ENCODE measurements around the gene SLC39A1. TPM values are rescaled to one million over a fixed set of nuclear protein-coding genes. Genes with fewer than 3 reads are reported as not detected.

The SLC39A1 gene
- polyA plus RNA-seq, 2 of the 4 experiments (the other 2 are of a cell fraction): 80.6 to 108 TPM

DNA sequence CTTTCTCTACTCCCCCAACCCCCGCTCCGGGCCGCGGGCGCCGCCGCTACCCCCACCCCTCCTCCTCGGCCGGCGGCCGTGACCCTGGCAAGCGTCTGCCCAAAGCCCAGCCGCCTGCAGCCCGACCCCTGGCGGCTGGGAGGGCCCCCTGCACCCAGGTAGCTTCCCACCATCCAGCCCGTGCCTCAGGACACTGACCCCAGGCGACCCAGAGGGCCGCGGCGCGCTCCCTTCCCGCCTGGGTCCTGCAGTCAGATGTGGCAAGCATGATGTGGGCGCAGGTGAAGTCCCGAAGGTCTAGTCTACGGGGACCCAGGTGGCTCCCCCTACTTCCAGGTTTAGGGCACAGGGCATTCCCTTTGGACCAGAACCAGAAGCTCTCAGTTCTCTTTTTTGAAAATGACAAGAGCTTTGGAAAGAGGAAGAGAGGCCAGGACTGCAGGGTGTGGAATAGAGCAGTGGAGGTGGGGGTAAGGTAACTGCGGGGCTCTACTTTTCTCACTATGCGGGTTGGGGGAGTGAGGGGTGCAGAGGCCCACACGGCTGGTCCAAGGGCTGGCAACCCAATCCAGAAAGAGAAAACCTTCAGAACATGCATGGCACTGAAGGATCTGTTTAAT is 16.6 kb downstream of the SLC39A1 start, which contains the start of gene DENND4B (continued):
- TF ChIP-seq, protein P1, sequence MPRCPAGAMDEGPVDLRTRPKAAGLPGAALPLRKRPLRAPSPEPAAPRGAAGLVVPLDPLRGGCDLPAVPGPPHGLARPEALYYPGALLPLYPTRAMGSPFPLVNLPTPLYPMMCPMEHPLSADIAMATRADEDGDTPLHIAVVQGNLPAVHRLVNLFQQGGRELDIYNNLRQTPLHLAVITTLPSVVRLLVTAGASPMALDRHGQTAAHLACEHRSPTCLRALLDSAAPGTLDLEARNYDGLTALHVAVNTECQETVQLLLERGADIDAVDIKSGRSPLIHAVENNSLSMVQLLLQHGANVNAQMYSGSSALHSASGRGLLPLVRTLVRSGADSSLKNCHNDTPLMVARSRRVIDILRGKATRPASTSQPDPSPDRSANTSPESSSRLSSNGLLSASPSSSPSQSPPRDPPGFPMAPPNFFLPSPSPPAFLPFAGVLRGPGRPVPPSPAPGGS (IDR thresholded peaks at IDR 0.05): peak; percentile 74; the same call in 1 of the 3 replicates
- TF ChIP-seq ESRRA (IDR thresholded peaks at IDR 0.05; ENCODE audit: borderline replicate concordance, low read length) (0 out of 2 replicates have a peak, but pooled peaks have one; percentile 39), FOXS1 (CRISPR knock-in tag; IDR thresholded peaks at IDR 0.05) (no peak), RAD21 (conservative IDR thresholded peaks at IDR 0.05 in 1 of 2, IDR thresholded peaks at IDR 0.05 in 1 of 2) (peak; percentile 35 to 52; a peak in 4 of 5 replicates), CTCF (IDR thresholded peaks at IDR 0.05) (peak; percentile 91)
- TF ChIP-seq, protein P2, sequence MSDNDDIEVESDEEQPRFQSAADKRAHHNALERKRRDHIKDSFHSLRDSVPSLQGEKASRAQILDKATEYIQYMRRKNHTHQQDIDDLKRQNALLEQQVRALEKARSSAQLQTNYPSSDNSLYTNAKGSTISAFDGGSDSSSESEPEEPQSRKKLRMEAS (IDR thresholded peaks at IDR 0.05): peak; percentile 62

GRCh38 chr1:153945795-153946621 is 17.3 kb downstream of the SLC39A1 start:
- H3K4me2 ChIP-seq: peak overlapping the region; percentile 89
- H3K4me3 ChIP-seq: peak overlapping the region; percentile 99
- DNase-seq (ENCODE audit: low read depth in 1 of 2, low spot score in 1 of 2): peak; percentile 58 to 61
- no peak for FAIRE-seq
- peak overlapping the region; percentile 98 to 99 for H3K27ac ChIP-seq
- WGBS (ENCODE audit: missing lambda C conversion rate): under 1% methylated on average over 42 of the region's 95 CpGs
- POLR2A ChIA-PET: interaction anchor here (0.5 to 2.0 kb wide), 16 partner anchors 10 to 1376 kb away, joined by 3 to 16 read pairs (median 3); partner anchors contain the start of genes CHTOP, CREB3L4, GATAD2B and INTS3
- peaks cover 16% of the 10 kb centered on the region for H3K4me1 ChIP-seq
- H3K9me3 ChIP-seq: no peaks in the 10 kb centered on the region
- CTCF ChIA-PET: interaction anchor here (0.7 to 5.8 kb wide), 39 partner anchors 8 to 384 kb away, joined by 3 to 75 read pairs (median 4); partner anchors contain the start of genes CREB3L4, CRTC2, JTB and RAB13
- ATAC-seq: peak; percentile 69 to 73
- no peak for TF ChIP-seq CBX2 (IDR thresholded peaks at IDR 0.05; ENCODE audit: borderline replicate concordance, low read depth)
- no peak for TF ChIP-seq RARB (CRISPR knock-in tag; IDR thresholded peaks at IDR 0.05)
- no peak for TF ChIP-seq NPAS2 (CRISPR knock-in tag; IDR thresholded peaks at IDR 0.05; ENCODE audit: borderline replicate concordance)
- no peak for TF ChIP-seq CBX8 (IDR thresholded peaks at IDR 0.05)
- no peak for TF ChIP-seq ELK1 (IDR thresholded peaks at IDR 0.05; ENCODE audit: low read depth, low read length)
- no peak for TF ChIP-seq E2F6 (IDR thresholded peaks at IDR 0.05; ENCODE audit: borderline replicate concordance, low read depth)
- TF ChIP-seq KDM1A (IDR thresholded peaks at IDR 0.05; ENCODE audit: low read depth): no peak
- TF ChIP-seq POLR2AphosphoS2 (conservative IDR thresholded peaks at IDR 0.05; ENCODE audit: low read length): no peak
- no peak for TF ChIP-seq SMC3 (IDR thresholded peaks at IDR 0.05)
- TF ChIP-seq EP300 (IDR thresholded peaks at IDR 0.05): no peak
- no peak for TF ChIP-seq EHMT2 (IDR thresholded peaks at IDR 0.05; ENCODE audit: low read depth)
- TF ChIP-seq NFE2L2 (conservative IDR thresholded peaks at IDR 0.05; ENCODE audit: low read length): no peak
- TF ChIP-seq, protein P3, sequence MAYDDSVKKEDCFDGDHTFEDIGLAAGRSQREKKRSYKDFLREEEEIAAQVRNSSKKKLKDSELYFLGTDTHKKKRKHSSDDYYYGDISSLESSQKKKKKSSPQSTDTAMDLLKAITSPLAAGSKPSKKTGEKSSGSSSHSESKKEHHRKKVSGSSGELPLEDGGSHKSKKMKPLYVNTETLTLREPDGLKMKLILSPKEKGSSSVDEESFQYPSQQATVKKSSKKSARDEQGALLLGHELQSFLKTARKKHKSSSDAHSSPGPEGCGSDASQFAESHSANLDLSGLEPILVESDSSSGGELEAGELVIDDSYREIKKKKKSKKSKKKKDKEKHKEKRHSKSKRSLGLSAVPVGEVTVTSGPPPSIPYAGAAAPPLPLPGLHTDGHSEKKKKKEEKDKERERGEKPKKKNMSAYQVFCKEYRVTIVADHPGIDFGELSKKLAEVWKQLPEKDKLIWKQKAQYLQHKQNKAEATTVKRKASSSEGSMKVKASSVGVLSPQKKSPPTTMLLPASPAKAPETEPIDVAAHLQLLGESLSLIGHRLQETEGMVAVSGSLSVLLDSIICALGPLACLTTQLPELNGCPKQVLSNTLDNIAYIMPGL (CRISPR knock-in tag; IDR thresholded peaks at IDR 0.05; ENCODE audit: borderline replicate concordance): no peak
- TF ChIP-seq, protein P4, sequence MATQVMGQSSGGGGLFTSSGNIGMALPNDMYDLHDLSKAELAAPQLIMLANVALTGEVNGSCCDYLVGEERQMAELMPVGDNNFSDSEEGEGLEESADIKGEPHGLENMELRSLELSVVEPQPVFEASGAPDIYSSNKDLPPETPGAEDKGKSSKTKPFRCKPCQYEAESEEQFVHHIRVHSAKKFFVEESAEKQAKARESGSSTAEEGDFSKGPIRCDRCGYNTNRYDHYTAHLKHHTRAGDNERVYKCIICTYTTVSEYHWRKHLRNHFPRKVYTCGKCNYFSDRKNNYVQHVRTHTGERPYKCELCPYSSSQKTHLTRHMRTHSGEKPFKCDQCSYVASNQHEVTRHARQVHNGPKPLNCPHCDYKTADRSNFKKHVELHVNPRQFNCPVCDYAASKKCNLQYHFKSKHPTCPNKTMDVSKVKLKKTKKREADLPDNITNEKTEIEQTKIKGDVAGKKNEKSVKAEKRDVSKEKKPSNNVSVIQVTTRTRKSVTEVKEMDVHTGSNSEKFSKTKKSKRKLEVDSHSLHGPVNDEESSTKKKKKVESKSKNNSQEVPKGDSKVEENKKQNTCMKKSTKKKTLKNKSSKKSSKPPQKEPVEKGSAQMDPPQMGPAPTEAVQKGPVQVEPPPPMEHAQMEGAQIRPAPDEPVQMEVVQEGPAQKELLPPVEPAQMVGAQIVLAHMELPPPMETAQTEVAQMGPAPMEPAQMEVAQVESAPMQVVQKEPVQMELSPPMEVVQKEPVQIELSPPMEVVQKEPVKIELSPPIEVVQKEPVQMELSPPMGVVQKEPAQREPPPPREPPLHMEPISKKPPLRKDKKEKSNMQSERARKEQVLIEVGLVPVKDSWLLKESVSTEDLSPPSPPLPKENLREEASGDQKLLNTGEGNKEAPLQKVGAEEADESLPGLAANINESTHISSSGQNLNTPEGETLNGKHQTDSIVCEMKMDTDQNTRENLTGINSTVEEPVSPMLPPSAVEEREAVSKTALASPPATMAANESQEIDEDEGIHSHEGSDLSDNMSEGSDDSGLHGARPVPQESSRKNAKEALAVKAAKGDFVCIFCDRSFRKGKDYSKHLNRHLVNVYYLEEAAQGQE (IDR thresholded peaks at IDR 0.05): 0 out of 2 replicates have a peak, but pooled peaks have one; percentile 9
- TF ChIP-seq, protein P5, sequence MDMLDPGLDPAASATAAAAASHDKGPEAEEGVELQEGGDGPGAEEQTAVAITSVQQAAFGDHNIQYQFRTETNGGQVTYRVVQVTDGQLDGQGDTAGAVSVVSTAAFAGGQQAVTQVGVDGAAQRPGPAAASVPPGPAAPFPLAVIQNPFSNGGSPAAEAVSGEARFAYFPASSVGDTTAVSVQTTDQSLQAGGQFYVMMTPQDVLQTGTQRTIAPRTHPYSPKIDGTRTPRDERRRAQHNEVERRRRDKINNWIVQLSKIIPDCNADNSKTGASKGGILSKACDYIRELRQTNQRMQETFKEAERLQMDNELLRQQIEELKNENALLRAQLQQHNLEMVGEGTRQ (IDR thresholded peaks at IDR 0.05): peak; percentile 57; the same call in 1 of the 2 replicates
- TF ChIP-seq POLR2A (IDR thresholded peaks at IDR 0.05; ENCODE audit: low read length): peak; percentile 34; the same call in 1 of the 2 replicates
- TF ChIP-seq PHF8 (IDR thresholded peaks at IDR 0.05; ENCODE audit: borderline replicate concordance, low read depth): 0 out of 2 replicates have a peak, but pooled peaks have one; percentile 20

Data from A549 (cell line).